ENCODE results near the gene DRICH1. TPM values are rescaled to one million over a fixed set of nuclear protein-coding genes. Genes with fewer than 3 reads are reported as not detected.
"Not testable (repeated sequence)": the region's sequence is repeated elsewhere in the genome, so short reads cannot be mapped to it uniquely, and the experiment has no call there.

DRICH1 gene
- total RNA-seq, 1 donor from 2014 or later = 0.39 TPM

DNA sequence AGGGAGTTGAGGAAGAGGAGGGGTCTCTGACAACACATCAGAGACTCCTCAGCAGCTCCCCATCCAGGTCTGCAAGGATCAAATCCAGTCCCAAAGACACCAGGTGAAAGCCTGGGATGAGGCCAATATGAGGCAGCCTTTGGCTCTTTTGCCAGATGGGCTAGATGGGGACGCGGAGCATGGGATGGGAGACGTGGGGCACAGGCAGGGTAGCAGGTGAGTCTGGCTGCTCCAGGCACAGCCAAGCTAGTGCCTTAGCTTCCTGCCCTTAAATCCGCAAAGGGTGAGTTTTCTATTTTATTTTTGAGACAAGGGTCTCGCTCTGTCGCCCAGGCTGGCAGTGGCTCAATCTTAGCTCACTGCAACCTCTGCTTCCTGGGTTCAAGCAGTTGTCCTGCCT lies 19.6 kb upstream of the DRICH1 start:
- no peak for DNase-seq (ENCODE audit: low spot score)

DNA sequence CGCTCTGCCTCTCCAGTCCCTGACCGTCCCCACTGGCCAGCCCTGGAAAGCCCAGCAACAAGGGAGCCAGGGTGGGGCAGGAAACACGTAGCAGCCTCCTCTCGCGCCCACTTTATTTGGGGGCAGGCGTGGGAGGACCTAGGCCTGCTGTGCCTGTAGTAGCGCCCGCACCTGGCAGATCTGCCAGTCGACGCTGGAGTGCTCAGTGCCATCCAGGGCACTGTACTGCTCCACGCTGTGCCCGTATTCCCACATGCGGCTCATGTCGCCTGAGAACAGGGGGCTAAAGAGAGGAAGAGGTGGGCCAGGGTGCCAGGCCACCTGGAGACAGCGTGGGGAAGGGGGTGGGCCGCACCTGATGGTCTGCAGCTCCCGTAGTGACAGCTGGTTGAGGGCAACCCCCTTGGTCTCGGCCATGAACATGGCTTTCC lies 17.0 kb upstream of the DRICH1 start:
- no peak for DNase-seq (ENCODE audit: low spot score)

DNA sequence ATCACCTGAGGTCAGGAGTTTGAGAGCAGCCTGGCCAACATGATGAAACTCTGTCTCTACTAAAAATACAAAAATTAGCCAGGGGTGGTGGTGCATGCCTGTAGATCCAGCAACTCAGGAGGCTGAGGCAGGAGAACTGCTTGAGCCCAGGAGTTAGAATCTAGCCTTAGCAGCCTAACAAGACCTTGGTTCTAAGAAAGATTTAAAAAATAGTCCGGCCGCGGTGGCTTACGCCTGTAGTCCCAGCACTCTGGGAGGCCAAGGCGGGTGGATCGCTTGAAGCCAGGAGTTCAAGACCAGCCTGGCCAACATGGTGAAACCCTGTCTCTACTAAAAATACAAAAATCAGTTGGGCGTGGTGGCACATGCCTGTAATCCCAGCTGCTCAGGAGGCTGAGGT lies 14.4 kb upstream of the DRICH1 start:
- DNase-seq (ENCODE audit: low spot score) = peak; percentile 72

DNA sequence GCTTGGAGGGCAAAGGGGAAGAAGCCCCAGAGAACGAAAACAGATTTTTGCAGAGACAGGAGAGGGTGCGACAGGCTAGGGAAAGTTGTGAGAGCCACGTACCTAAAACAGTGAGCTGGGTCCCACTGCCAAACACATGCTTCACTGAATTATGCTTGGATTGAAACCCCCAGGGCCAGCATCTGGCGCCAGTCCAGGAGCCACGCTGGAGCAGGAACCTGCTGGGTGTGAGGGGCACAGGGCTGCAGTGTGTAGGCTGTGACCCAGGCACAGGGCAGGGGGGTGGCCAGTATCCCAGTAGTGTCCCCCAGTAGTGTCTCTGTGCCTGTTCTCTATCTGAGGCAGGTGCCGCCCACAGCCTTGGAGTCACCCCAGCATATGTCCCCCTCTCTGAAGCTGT lies 8.1 kb upstream of the DRICH1 start:
- peak; percentile 81 for DNase-seq (ENCODE audit: low spot score)

DNA sequence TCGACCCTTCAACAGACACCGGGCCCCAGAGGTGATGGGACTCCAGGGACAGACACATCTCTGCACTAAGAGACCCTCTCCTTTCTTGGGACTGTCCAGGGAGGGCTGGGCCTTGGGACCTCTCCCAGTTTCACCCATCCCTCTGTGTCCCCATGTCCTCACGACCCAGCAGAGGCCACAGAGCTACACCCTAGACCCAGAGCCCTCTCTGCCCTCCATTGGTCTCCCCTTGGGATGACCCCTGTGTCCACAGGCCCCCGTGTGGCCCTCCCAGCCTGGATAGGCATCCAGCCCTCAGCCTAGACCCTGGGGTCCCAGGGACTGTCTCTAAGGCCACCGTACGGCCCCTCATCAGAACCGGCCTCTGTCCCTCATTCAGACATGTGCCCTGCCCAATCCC lies 7.5 kb upstream of the DRICH1 start:
- DNase-seq (ENCODE audit: low spot score) = peak; percentile 47

DNA sequence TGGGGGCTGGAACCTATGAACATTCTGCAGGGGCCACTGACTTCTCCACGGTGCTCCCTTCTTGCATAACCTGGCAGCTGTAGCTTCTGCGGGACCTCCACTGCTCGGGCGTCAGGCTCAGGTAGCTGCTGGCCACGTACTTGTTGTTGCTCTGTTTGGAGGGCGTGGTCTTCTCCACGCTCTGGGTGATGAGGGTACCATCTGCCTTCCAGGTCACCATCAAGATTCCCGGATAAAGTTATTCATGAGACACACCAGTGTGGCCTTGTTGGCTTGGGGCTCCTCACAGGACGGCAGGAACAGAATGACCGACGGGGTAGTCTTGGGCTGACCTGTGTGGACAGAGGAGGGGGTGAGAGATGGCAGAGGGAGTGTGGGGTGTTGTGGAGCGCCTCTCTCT lies 6.5 kb upstream of the DRICH1 start:
- peak; percentile 74 for DNase-seq (ENCODE audit: low spot score)

DNA sequence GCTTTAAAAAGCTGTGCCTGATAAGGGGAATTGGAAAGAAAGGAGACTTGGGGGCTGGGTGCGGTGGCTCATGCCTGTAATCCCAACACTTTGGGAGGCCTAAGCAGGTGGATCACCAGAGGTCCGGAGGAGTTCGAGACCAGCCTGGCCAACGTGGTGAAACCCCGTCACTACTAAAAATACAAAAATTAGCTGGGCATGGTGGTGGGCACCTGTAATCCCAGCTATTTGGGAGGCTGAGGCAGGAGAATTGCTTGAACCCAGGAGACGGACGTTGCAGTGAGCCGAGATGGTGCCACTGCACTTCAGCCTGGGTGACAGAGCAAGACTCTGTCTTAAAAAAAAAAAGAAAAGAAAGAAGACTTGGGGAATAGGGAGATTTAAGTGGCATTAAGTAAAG lies 3.2 kb upstream of the DRICH1 start:
- not testable (repeated sequence) for DNase-seq (ENCODE audit: low spot score)

DNA sequence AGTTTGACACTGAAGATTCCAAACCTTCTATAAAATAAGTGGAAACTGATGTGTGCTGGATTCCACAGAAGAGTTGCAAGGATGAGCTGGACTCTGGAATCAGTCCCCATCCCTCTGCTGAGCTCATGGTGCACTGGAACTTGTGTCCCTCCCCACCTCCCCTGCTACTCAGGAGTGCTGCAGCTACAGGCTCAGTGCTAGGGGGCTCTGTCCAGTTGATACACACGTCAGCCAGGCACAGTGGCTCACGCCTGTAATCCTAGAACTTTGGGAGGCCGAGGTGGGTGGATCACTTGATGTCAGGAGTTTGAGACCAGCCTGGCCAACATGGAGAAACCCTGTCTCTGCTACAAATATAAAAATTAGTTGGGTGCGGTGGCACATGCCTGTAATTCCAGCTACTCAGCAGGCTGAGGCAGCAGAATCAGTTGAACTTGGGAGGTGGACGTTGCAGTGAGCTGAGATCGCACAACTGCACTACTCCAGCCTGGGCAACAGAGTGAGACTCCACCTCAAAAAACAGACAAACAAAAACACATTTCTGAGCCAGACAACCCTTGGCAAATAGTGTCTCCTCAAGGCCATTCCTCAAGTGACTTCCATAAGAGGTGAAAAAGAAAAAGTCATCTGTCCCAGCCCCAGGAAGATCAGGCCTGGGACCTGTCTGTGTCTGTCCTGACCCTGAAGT lies 3.9 kb downstream of the DRICH1 start:
- DNase-seq (ENCODE audit: low spot score) = not testable (repeated sequence)

DNA sequence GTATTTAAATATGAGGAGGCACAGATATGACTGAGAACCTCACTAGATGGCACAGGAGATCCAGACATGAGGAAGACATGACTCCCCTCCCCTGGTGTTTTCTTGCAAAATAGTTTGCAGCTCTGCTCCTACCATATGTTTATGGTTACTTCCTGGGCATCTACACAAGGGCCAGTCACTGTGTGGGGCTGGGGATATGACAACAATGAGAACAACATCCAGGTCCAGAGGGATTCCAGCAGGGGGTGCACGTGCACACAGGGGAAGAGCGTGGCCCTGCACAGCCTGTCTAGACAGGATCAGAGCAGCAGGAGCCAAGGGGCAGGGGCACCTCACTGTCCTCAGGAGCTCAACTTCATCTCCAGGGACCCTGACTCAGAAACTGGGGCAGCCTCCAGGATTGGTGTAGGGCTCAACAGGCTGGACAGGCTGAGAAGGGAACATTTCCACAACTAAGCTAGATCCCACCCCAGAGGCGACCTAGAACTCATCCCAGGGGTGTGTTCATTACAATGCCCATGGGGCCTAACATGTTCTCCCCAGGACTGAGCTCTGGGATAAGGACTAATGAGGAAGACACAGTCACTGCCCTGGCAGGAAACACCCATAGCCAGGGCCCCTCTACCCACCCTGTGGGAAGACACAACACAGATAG lies 4.6 kb downstream of the DRICH1 start:
- not testable (repeated sequence) for DNase-seq (ENCODE audit: low spot score)

DNA sequence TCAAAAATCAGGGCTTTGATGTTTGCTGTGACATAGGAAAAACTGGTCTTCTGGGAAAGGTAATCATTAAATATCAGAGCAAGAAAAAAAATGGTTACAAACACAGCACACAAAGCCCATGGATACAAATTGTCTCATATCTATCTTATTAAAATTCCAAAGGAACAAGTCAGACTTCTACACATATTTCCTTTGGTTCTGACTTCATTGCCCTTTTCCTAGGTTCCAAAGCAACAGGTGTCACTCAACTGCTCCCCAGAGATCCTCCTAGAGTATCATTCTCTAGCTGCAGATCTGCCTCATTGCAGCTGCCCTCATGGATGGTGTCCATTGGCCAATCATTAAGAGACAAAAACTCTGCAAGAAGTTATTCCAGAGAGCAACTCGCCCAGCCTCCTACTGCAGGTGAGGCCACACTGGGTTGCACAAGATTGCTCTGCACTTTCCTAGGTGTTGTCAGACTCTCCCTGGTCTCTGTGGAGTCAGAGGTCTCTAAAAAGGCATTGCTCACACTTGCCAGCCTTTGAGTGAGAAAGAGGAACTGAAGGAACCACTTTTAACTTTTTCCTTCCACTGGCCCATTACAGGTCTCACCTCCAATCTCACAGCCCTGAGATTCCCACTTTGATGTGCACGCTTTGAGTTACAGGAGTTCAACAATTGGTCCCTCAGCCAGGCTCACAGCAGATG lies 5.7 kb downstream of the DRICH1 start:
- DNase-seq (ENCODE audit: low spot score) = no peak

DNA sequence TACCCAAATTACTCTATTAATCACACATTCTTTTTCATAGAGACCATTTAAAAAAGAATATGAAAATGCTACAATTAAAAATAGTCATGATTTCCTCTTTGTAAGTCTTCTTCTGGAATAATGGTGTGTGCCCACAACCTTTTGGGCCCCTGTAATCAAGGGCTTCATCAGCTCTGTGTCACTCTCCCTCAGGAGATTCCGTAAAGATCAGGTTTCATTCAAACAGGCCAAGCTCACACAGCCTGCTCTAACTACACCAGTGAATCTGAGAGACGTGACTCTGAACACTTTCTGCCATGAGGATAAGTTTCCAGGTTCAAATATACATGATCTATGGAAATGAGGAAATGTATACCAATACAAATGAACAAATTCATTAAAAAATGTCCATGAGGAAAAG lies 9.5 kb downstream of the DRICH1 start:
- no peak for DNase-seq (ENCODE audit: low spot score)

DNA sequence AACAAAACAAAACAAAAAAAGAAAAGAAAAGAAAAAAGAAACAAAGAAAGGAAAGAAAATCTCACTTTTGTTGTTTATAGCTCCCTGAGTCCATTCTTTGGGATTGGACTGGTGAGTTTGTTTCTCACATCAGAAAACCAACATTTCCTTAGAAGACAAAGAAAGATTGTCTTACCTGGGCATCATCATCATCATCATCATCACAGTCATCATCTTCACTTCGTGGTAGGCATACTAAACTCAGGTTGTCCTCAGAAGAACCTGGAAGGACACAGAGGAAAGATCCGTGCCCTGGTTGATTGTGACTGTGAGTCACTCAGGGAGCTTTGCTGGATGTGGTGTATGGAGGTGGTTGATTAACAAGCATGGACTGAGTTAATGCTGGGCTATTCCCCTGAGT lies 10.2 kb downstream of the DRICH1 start:
- not testable (repeated sequence) for DNase-seq (ENCODE audit: low spot score)

DNA sequence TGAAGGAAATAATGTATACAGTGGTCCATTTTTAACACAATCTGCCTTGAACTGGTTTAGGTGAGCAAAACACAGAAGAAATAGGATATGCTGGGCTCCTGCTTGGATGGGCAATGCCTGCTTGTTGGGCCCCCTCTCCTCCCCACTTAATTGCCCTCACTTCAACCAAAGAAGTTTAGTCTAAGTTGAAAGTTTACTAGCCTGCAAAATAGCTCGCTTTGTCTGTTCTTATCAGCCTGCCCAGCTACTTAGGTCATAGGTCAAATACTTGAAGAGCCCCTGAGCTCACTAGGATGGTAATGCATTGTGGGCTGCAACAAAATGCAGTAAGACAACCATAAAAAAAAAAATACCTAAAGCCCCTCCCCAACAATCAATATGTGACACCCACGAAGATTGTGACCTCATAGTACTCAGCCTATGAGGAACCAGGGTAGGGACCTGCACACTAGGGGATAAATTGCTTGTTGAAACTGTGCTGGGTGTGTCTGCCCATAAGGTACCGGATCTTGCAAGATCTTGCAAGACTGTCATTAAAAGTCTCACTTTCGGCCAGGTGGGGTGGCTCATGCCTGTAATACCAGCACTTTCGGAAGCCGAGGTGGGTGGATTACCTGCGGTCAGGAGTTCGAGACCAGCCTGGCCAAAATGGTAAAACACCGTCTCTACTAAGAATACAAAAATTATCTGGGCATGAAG lies 10.9 kb downstream of the DRICH1 start:
- DNase-seq (ENCODE audit: low spot score) = no peak

DNA sequence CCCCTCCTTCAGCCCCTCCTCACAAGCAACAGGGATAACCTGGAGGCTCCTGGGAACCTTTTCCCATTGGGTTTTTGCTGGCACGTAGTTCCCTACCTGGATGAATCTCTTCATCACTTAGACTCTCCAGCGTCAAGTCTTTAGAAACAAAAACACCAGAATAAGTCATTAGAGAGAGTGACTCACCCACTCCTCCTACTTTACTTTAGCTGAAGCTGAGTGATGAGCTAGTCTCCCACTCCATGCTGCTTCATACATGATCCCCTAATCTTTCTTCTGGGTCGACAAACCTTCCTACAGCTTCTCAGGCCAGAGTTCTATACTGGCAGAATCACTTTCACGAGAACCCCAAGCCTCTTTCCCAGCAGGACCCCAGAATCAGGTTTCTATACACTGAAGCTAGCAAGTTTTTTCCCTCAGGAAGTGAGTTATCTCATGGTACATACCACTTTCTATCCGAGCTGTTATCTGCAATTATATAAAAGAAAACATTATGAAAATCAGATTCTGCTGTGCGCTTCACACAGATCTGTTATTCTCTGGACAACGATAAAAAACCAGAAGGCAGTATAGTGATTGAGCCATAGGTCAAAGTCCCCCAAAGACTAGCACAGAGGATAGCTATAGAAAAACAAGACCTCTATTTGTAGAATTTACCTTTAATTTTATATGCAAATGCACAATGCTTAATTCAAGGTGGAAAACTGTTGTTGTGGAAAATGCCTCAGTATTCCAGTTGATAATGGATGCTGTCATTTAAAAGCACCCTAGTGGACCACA lies 18.7 kb downstream of the DRICH1 start:
- no peak for DNase-seq (ENCODE audit: low spot score)

DNA sequence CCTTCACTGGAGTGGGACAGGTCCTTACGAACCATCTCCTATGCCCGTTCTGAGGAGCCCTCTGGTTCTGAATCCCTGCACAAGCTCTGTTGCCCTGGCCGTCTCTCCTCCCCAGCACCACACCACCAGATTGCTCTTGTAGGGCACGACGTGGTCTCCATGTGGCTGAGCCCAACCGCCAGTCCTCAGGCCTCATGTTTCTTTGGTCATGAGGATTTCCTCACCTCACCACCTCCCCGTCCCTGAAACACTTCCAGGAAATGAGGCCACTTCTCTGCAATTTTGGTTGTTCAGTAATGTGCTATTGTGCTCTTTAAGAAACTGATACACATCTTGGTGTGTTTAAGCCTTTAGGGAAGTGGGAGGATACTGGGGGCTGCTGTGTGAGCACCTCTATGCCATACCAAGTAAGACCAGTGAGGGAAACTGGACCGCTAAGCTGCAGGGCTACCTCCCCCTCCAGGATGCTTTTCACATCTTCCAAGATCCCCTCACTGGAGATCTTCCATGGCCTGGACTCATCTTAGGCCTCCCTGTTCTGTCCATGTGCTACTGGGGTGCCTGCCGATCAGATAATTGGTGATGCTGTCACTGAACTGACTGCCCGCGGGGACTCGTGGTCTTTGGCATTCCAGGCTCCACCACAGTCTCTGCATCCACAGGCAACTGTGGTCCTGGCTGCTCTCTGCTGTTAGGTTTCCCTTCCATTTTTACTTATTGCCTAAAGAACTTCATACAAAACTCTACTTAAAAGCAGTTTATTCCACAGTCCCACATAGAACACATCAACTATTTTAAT lies 21.9 kb downstream of the DRICH1 start:
- no peak for DNase-seq (ENCODE audit: low spot score)

DNA sequence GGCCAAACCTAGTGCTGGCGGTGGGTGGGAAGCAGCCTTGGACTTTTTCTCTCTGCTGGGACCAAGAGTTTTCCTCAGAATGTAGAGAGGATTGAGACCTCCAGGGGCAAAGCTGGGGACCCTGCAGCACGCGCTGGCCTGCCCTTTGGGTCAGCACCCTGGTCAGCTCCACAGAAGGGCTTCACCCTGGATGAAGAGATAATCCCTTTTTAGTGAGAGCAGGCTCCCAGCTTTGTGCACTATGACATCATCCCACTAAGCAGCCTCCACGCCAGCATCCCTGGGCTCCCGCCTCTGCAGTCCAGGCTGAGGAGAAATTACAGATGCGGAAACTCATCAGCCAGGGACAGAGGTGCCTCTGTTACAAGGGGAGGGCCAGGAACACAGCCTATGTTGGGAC lies 23.5 kb downstream of the DRICH1 start:
- DNase-seq (ENCODE audit: low spot score) = no peak

DNA sequence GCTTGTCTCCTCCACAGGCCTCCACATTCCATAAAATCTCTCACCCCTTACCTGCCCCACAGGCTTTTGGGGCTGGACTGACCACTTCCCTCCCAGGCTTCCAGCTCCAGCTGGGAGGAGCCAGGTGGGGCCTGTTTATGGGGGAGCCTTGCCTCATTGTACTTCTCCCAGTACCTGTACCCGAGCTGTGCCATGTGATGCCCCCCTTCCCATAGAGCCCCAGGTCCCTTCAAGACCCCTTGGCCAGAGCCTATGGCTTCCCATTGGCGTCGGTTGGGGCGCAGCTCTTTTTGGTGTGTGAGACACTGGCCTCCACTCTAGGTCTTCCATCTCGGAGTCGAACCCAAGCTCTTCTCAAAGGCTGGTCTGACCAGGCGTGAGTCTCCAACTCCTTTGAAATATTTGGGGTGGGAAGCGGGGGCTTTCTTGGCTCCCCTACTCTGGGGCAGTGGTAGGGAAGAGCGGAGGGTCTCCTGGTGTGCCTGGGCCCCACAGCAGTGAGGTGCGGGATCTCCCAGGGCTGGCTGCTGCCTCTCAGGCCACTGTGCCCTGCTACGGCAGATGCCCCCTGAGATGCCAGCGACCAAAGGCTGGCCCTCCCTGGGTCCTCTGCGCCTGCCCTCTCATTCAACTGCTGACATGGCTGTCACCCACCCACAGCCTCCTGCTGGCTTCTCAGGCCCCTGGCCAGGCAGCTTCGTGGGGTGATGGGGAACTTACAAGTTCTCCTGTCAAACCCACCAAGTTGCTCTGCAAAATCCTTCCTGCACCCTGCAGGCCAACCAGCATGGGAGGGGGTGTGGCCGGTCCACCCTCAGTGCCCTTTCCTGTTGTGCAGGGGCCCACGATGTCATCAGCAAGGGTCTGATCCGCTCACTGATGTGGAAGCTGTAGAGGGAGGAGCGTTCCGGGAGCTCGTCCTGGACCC lies 25.7 kb downstream of the DRICH1 start:
- DNase-seq (ENCODE audit: low spot score) = no peak

DNA sequence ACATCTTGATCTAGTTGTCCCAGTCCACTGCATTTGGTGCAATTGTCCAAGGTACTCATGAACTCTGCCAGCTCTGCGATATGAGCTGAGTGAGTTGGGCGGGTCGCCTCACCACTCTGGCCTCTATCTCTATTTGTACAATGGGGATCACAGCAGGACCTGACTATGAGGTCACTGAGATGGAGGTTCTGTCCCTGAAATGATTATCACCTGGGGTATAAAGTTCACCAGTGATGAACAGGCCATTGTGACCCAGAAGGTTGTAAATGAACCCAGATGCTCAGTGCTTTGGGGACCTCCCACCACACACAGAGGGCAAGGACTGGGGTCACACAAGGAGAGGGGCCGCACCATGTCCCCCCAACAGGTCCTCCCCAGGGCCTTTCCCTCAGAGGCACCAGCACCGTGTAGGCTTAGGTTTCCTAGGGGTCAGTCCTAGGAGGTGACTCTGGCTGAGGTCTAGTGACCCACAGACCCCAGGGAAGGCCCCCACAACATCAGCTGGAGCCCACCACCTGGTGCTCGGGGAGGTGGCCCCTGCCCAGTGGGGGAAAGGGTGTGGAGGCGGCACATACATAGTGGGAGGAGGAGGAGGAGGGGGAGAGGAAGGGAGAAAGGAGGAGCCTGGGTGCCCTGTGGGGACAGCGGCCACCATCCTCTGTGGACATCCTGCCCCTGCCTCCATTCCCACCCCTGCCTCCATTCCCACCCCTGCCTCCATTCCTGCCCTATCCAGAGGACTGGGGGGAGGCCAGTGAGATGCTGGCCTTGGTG lies 27.0 kb downstream of the DRICH1 start:
- no peak for DNase-seq (ENCODE audit: low spot score)

Measured in mesenteric fat pad (tissue), 1 donor.